ENCODE results near the gene KMO.

Gene KMO

DNA sequence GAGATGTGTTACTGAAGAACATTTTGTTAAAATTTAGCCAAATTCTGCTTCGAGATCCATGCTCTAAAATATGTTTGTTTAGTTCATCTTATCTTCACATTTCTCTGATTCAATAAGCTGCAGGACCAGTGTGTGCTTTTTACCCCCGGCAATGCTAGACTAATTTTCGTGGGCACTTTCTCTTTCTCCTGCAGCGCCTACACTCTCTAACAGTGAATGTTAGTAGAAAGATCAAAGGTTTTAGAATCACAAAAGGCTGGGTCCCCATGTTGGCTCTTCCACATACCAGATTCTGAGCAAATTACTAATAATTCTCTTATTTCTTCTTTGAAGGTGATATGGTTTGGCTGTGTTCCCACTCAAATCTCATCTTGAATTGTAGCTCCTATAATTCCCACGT, 99.5 kb downstream of the KMO start:
- DNase-seq: no peak

- no peak for DNase-seq
These were observed 100.8 kb downstream of the KMO start for GRCh38 chr1:241632987-241633386.

DNA sequence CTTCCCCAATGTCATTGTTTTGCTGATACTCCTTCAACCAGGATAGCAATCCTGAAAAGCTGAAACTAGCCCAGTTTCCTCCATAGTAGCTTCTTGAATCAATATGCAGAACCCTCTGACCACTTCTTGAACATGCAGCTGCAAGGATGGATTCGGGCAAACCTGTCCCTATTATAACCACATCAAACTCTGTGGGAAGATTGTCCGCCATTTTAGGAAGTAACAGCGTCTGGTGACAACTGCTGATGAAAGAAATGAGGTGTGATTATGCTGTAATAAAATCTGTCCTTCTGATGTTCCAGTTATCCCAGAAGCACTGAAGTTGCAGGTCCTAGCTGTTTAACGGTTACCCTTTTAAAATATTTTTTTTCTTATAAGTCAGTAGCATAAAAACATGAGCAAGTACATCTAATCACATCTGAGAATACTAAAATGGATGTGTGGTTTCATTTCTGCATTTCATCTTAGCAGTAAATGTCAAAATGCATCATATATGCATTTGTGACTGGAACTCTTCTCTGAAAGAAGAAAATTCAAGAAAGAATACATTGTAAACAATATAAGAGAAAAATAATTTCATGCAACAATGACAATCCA, 103.5 kb downstream of the KMO start:
- DNase-seq: no peak

- no peak for DNase-seq
These were observed 104.1 kb downstream of the KMO start for GRCh38 chr1:241636291-241636690.

GRCh38 chr1:241637046-241637590, 104.9 kb downstream of the KMO start:
- no peak for DNase-seq

DNA sequence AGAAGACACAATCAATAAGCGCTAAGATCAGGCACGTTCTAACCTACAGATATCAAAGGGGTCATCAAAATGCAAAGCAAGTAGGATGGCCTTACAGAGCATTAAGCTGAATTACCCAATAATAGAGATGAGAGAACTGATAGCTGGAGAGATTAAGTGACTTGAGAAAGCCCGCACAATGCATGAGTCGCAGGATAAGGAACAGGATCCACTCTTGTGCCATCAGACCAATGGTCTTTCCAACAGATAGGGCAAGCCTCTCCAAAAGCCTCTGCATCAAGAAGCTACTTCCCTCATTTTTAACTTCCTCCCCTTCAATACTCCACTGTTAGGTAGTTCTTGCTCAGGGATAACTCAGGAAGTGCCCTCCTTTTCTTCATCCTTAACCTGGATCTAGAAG, 105.4 kb downstream of the KMO start:
- no peak for DNase-seq

- DNase-seq: no peak
These were observed 106.0 kb downstream of the KMO start for GRCh38 chr1:241638099-241638682.

- no peak for DNase-seq
These were observed 106.9 kb downstream of the KMO start for GRCh38 chr1:241638909-241639622.

DNA sequence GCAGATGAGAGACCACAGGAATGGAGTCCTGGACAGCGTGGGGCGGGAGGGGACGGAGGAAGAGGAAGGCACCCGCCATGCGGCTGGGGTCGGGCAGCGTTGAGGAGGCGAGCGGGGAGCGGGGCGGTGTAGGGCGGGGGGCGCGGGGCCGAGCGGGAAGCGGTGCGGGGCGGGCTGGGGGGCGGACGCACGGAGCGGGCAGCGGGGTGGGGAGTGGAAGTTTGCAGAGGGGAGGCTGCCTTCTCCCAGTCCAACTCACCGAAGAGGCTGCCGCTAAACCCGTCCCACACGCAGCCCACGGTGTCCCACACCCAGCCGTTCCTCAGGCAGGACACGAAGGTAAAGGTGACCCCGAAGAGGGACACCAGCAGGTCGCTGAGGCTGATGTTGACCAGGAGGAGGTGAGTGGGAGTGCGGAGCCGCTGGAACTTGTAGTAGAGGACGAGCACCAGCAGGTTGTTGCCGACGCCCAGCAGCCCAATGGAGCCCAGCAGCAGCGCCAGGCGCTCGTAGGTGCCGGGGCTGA, 107.5 kb downstream of the KMO start:
- peak; percentile 12 to 28 for DNase-seq

- peak; percentile 89 to 91 for DNase-seq
These were observed 108.1 kb downstream of the KMO start, which contains the start of the genes CHML and OPN3 for GRCh38 chr1:241640149-241640866. Gene CHML, minus strand, starts transcription at chr1:241640369. Its CDS starts 4,603 bp downstream, at chr1:241635766. Gene OPN3, minus strand, starts transcription at chr1:241640369. Its CDS starts 115 bp downstream, at chr1:241640254.

DNA sequence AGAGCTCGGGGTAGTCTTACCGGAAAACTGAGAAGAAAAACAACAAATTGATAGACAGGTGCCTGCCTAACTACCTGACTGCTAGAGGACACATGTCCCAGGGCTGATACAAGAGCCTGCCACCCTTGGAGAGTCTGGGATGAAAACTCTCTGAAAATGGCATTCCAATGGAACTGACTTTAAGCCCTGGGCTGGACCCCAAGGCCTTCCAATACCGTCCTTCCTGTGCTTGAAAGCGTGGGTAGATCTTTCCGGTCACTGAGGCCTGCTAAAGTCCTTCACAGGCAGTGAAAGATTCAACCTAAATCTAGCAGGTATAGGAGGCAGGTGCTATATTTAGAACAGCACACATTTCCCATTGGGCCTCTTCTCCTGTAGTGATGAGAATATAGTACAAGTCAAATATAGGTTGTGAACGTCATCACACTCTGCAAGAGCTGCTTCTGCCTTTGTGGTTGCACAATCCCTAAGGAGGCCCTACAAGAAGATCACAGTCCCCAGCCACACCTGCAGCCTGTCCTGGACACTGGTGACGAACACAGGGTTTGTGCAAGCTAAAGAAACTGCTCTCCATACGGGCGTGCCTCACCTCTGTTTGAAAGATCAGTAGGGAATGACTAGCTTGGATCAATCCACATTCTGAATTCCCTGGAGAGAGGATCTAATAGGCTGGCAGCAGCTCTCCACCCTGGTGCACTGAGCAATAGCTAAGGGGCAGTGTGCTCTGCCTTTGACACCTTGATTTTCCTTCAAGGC, 108.9 kb downstream of the KMO start:
- DNase-seq: no peak

DNA sequence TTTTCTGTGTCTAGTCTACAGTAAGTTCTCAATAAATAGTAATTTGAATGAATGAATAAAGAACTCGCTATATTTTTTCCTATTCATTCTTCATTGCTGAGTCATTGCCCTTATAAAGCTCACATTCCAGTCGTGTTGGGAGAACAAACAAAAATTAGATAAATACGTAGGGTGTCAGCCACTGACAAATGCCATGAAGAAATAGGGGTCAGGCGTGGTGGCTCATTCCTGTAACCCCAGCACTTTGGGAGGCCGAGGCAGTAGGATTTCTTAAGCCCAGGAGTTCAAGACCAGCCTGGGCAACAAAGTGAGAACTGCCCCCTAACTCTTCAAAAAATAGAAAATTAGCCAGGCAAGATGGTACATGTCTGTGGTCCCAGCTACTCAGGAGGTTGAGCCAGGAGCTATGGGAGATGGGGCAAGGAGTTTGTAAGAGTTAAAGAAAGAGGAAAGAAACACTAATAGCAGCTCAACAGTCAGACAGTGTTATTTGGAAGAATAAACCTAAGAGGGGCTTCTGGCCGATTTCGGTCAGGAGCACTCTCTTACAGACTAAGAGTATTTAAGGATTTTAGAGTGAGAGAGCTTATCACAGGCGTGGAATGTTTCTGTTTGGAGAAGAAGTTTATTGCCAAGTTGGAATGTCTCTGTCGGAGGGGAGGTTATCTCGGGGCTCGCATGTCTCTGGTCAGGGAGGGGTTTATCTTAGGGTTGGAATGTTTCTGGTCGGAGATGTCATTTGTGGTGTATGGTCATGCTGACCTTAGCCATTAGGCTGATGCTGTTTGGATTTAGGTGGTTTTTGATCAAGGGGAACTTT, 109.8 kb downstream of the KMO start:
- DNase-seq: no peak

GRCh38 chr1:241642593-241642944, 110.4 kb downstream of the KMO start:
- no peak for DNase-seq

- no peak for DNase-seq
These were observed 112.1 kb downstream of the KMO start for GRCh38 chr1:241644259-241644658.

- DNase-seq: no peak
These were observed 113.0 kb downstream of the KMO start for GRCh38 chr1:241645199-241645598.
